NOMO-1 treated with DMSO at 0.1 percent for 48 hours (cell line): Measurements from ENCODE around the gene JAZF1.
A peak's percentile ranks its signal among the peaks of the same experiment; 100 is the strongest.

Experiments
- DNase-seq: peaks from one replicate; lab custom pipeline; 2025; ENCODE audit not compliant: unreplicated experiment; lab: John Stamatoyannopoulos, UW

JAZF1 gene

DNA sequence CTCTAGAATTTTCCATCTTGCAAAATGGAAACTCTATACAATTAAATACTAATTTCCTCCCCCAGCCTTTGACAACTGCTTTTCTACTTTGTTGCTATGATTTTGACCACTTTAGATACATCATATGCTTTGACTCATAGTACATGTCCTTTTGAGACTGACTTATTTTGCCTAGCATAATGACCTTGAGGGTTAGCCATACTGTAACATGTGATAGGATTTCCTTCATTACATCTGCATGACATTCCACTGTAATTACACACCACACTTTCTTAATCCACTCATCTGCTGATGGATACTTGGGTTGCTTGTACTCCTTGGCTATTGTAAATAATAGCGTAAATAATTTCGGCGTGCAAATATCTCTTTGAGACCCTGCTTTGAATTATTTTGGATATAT is 127.7 kb downstream of the JAZF1 start:
- DNase-seq: no peak

DNA sequence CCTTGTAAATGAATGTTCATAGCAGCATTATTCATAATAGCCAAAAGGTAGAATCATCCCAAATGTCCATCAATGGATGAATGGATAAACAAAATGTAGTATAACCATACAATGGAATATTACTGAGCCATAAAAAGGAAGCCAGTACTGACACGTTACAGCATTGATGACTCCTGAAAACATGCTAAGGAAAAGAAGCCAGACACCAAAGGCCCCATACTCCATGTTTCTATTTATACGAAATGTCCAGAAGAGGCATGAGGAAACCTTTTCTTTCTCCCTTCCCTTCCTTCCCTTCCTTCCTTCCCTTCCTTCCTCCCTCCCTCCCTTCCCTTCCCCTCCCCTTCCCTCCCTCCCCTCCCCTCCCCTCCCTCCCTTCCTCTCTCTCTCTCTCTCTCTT is 131.9 kb downstream of the JAZF1 start:
- DNase-seq: no peak

GRCh38 chr7:28046035-28046434 is 134.6 kb downstream of the JAZF1 start:
- DNase-seq: no peak

GRCh38 chr7:28045592-28045991 is 135.0 kb downstream of the JAZF1 start:
- DNase-seq: no peak

- DNase-seq: no peak
Measured at GRCh38 chr7:28044825-28045224, 135.8 kb downstream of the JAZF1 start.

- no peak for DNase-seq
Measured at GRCh38 chr7:28042721-28043120, 137.9 kb downstream of the JAZF1 start.

GRCh38 chr7:28041508-28042314 is 138.9 kb downstream of the JAZF1 start:
- DNase-seq: no peak

- no peak for DNase-seq
Measured at GRCh38 chr7:28038175-28038797, 142.3 kb downstream of the JAZF1 start.

GRCh38 chr7:28037220-28038010 is 143.2 kb downstream of the JAZF1 start:
- peak; percentile 90 for DNase-seq

GRCh38 chr7:28036696-28037095 is 143.9 kb downstream of the JAZF1 start:
- no peak for DNase-seq

DNA sequence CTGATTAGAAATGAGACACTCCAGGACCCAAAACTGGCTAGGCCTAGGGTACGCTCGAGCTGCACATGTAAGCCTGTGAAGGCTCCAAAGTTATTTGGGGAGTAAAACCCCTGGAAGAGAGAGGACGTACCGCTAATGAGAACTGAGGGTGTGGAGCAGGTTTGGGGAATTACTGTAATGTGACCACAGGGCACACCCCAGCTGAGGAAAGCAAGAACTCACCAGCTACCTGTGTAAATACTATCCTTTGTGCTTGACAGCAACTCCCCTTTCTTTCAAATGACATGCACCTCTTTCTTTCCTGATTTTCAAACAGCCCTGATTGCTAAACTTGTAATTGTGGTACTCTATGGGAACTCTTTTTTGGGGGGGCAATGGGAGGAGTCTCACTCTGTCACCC is 147.2 kb downstream of the JAZF1 start:
- no peak for DNase-seq

DNA sequence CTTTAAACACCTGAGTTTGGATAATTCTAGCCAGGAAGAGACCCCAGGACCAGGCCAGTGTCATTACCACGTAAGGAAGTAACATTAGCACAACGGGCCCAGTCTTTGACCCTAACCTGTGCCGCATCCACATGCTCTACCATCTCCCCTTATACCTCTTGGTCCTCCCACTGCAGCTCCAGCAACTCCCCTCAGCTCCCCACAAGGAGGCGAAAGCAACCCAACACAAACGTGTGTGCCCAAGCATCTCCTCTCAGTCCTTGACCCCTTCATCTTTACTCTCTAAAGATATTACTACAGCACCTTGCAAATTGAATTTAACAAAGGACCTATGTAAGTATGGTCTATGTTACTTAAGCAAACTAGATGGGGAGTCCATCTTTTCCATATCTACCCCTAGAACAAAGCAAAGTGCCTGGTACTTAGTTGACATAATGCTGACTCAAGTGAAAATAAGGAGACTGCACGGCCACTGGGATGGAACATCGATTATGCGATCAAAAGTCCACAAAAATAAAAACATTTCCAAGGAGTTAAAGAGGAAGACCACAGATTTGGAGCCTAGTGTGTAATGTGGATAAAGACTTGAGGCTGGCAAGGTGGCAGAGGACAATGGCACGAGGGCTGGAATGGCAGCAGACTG is 147.7 kb downstream of the JAZF1 start:
- DNase-seq: no peak

DNA sequence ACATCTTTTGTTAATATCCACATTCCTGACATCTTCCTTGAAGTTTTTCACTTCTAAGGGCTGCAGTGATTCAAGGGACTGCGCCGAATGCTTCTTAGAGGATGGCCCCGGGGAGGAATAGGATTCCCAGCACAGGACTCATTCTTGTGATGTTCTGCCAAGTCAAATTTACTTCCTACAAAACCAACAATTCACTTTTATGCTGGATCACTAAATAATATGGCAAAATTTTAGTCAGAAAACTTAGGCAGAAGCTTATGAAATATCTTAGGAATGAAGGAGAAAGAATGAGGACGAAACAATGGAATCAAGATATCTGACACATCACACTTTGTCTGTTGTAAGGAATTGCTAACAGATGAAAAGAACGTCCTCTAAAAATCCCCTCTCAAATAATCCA is 151.5 kb downstream of the JAZF1 start:
- no peak for DNase-seq

GRCh38 chr7:28028471-28028870 is 152.1 kb downstream of the JAZF1 start:
- no peak for DNase-seq

DNA sequence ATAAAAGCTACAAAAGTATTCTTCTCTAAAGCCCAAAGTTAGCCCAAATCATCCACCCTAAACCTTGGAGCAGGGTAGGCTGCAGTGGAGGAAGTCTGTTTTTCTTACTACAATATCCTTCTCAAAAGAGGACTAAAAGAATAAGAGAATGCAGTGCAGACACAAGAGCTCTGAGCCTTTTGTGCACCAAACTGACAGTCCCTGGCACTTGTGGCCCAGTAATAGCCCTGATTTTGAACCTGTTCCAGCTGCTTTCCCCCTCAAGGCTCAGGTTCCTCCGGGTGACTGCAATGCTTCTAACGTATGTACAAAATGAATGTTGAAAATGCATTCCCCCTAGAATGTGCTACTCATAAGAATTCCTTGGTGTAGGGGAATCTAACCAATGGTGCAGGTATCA is 154.4 kb downstream of the JAZF1 start:
- DNase-seq: no peak

GRCh38 chr7:28024786-28025334 is 155.7 kb downstream of the JAZF1 start:
- DNase-seq: no peak

DNA sequence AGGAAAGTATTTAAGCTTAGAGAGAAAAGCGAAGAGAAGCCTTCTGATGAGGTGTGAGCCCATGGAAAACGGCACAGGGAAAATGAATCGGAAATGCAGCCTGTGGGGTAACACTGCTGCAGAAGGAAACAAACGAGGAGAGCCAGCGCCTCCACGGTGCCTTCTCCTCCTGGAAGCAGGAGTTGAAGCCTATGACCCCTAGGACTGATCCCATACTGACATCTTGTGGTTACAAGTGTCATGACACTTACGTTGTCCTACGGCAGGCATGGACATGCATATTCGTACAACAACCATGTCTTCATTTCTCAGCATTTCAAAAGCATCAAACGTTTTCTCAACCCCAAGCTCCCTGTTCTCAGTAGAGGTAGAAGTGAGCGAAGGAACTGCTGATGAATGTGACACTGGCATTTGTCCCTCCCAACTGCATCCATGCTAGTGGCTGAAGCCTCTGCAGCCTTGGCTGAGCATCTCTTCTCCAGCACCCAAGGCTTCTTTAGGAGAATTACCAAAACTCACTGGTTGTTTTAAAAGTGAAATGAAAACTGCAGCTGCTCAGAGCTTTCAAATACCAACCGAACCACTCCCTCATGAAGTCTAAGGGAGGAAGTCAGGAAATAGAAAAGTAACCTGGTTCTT is 160.2 kb downstream of the JAZF1 start:
- peak; percentile 55 for DNase-seq

- DNase-seq: no peak
Measured at GRCh38 chr7:28018856-28019465, 161.6 kb downstream of the JAZF1 start.

DNA sequence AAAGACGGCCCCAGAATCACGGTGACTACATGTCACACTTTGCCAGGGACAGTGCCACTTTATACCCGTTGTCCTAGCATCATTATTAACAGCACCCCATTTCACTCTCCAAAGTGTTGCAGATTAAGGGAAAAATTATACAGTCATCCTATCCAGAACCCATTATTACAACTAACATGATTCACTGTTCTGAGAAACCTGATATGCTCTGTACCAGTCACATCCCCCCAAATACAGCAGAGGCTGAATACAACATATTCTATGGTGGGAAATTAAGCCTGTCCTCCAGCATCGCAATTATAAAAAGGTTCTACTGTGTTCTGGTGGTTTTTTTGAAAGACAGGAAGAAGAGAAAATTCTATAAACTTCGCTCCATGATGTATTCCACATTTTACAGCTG is 162.1 kb downstream of the JAZF1 start:
- no peak for DNase-seq

- DNase-seq: no peak
Measured at GRCh38 chr7:28018020-28018419, 162.6 kb downstream of the JAZF1 start.
